Suprapubic skin (tissue), 4 donors: ENCODE results near the gene FXYD7.

Source experiments
- CTCF ChIP-seq, 2 donors: fragments of 200-600 bp in 1 of 2; fragments of 450-650 bp in 1 of 2; sonication (generic) in 1 of 2; IDR thresholded peaks; one replicate each; pipeline ENCODE4 v1.5.1; 2016 to 2019; ENCODE audit warnings: antibody characterized with exemption in 2 of 2, mild to moderate bottlenecking in 1 of 2, moderate library complexity in 1 of 2
- EP300 ChIP-seq: sonication (generic); formaldehyde crosslinking; IDR thresholded peaks from one replicate; pipeline ENCODE4 v1.6.1; 2017; ENCODE audit warnings: antibody characterized with exemption
- POLR2A ChIP-seq, 2 donors: fragments of 450-650 bp; IDR thresholded peaks; one replicate each; pipeline ENCODE4 v1.6.1; 2017; ENCODE audit warnings: antibody characterized with exemption in 2 of 2, mild to moderate bottlenecking in 2 of 2, moderate library complexity in 2 of 2
- POLR2AphosphoS5 ChIP-seq, 3 donors: sonication (generic); formaldehyde crosslinking; IDR thresholded peaks; one replicate each; pipeline ENCODE4 v1.6.1; 2017; ENCODE audit warnings: antibody characterized with exemption in 3 of 3

GRCh38 chr19:35125749-35126623 lies 17.1 kb upstream of the FXYD7 start:
- TF ChIP-seq CTCF (IDR thresholded peaks at IDR 0.05), result no peak
- TF ChIP-seq POLR2A (IDR thresholded peaks at IDR 0.05), result no peak
- TF ChIP-seq EP300, result no peak
- no peak for TF ChIP-seq POLR2AphosphoS5 (IDR thresholded peaks at IDR 0.05)
